Stimulated activated CD8-positive, alpha-beta memory T cell treated with anti-CD3 and anti-CD28 coated beads, Interleukin-4, amount 100 ng/mL, for 1 hour (primary cell): ENCODE data around the gene ZNF593.

Experiments
- DNase-seq, 2 donors: peaks; one replicate each; pipeline ENCODE4 v3.0.0-alpha.2; 2020; ENCODE audit warnings: low read depth in 2 of 2, low spot score in 1 of 2

Gene ZNF593

GRCh38 chr1:26200413-26200812, 30.7 kb downstream of the ZNF593 start:
- DNase-seq, result no peak

- DNase-seq, result no peak
Observed at GRCh38 chr1:26203642-26204318, 34.1 kb downstream of the ZNF593 start.

GRCh38 chr1:26210147-26210870, 40.6 kb downstream of the ZNF593 start:
- DNase-seq, result no peak

- DNase-seq, result no peak
Observed at GRCh38 chr1:26212726-26213125, 43.0 kb downstream of the ZNF593 start.

- DNase-seq, result no peak
Observed at GRCh38 chr1:26213335-26213905, 43.7 kb downstream of the ZNF593 start.

GRCh38 chr1:26215246-26215645, 45.5 kb downstream of the ZNF593 start:
- no peak for DNase-seq

- DNase-seq, result no peak
Observed at GRCh38 chr1:26218906-26219494, 49.3 kb downstream of the ZNF593 start.
